Activated effector memory CD4-positive, alpha-beta T cell treated with anti-CD3 and anti-CD28 coated beads, Interleukin-2, amount 50 U/mL, for 16 hours (primary cell): ENCODE results near the gene MLEC.

Experiments used
- DNase-seq: peaks from one replicate; pipeline ENCODE4 v3.0.0-alpha.2; 2020

MLEC gene

DNA sequence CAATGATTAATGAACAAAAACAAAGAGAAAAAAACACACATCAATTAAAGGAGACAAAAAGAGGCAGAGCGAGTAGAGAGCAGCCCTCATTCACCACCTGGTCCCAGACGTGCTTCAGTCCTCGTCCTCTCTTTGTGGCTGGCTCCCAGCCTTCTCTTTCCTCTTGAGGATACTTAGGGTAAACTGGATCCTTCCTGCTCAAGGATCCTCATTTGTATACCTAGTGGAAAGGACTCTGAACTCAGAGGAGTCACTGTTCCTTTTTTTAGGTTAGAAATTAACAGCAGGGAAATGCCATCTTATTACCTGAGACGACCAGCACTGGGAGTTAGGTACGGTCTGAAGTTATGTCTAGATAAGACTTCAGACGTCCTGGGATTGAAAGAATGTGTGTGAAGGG is 9.7 kb downstream of the MLEC start:
- DNase-seq: no peak

DNA sequence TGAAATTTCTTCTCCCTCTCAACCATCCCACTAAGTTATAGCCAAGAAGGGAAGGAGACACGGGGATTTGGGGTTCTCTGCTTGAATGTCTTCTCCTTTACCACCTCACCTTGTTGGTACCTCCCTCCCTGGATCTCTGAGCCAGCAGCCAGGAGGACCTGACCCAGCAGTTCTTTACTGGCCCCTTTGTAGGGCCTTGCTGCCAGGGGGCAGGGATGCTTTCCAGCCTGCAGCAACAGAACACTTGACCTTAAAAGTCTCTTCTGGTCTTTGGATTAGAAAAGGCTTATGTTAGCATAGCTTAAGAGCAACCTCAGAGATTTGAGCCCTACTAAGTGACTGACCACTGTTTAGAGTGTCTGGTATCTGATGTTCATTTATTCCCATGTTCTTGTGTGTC is 10.4 kb downstream of the MLEC start:
- DNase-seq: no peak

DNA sequence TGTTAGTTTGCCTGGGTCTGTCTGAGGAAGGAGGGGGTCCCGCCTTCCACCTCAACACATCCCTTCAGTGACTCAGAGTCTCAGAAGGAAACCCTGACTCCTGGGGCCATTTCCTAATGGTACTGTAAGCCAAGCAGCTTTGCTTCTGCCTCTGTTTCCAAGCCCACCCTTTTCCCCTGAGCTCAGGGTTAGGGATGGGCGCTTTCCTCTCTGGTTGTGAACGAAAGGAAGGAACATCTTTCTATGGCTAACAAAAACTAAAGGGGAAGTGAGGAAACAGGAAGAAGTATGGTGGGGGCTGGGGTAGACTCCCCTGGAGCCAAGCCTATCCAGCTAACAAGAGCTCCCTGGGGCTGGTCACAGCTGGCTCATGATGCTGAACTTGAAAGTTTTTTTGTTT is 11.7 kb downstream of the MLEC start:
- no peak for DNase-seq

DNA sequence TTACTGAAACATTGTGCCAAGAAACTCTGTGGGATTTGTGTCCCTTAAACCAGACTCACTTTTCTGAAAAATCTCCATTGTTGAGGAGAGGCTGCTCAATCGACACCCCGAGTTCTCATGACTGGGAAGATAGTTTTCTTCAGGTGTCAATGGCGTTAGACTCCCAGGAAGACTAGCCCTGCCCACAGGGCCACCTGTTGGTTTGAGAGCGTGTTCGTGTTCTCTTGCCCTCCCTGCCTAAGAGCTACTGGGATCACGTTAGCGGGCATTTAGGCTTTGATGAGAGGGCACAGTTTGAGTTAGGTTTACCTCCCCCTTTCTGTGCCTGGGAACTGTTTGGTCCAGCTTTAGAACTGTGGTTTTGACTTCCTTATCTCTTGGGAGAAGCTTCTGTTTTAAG is 12.6 kb downstream of the MLEC start:
- no peak for DNase-seq

GRCh38 chr12:120700886-120701285 is 13.9 kb downstream of the MLEC start:
- DNase-seq: no peak

GRCh38 chr12:120702637-120703036 is 15.7 kb downstream of the MLEC start:
- DNase-seq: no peak

- no peak for DNase-seq
These were observed 16.5 kb downstream of the MLEC start for GRCh38 chr12:120703311-120703942.

GRCh38 chr12:120705618-120706017 is 18.7 kb downstream of the MLEC start:
- DNase-seq: no peak

GRCh38 chr12:120706029-120706428 is 19.1 kb downstream of the MLEC start:
- DNase-seq: no peak

DNA sequence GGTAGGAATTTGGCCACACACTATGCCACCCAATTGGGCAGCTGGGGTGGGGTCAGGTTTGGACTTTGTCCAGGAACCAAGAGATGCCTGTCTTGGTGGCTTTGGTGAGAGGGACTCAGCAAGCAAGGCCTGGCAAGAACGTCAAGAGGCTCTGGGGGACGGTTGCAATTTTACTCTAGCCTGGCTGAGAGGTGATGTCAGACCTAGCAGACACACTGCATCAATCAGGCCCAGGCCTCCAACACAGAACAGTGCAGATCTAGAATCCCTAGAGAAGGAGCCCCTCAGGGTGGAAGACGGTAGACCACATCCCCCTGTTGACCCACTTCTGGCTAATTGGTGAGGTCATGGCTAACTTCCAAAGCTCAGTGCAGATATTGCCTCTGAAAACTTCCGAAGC is 21.7 kb downstream of the MLEC start:
- no peak for DNase-seq

DNA sequence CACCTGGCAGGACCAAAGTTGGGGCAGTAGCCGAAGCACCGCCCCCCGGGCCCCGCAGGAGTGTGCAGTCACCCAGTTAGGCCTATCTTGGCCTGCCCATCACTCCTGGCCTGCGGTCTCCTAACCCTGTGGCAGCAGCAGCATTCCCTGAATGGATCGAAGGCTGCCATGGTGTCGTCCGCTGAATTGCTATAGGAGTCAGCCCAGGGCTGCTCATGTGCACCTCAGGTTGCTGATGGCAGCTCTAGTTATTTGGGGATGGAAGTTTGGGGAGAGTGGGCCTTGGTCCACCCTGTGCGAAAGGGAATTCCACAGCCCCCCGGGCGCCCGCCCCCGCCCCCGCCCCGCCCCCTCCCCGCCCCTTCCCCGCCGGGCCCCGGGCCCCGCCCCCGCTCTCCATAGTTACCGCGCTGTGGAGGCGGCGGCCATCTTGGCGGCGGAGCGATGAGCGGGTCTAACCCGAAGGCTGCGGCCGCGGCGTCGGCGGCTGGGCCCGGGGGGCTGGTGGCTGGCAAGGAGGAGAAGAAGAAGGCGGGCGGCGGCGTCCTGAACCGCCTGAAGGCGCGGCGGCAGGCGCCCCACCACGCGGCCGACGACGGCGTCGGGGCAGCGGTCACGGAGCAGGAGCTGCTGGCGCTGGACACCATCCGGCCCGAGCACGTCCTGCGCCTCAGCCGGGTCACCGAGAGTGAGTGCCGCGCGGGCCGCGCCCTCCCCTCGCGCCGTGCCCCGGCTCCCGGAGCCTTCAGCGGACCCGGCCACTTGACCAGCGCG is 23.3 kb downstream of the MLEC start, which contains the start of gene UNC119B:
Gene UNC119B, plus strand, starts transcription at position 428 of the 774 bp plus-strand sequence. Its CDS starts 17 bp downstream, at position 445.
- peak; percentile 93 for DNase-seq

- DNase-seq: peak; percentile 70
These were observed 23.9 kb downstream of the MLEC start for GRCh38 chr12:120710805-120711296.

GRCh38 chr12:120711411-120711810 is 24.5 kb downstream of the MLEC start:
- no peak for DNase-seq

- no peak for DNase-seq
These were observed 25.7 kb downstream of the MLEC start for GRCh38 chr12:120712610-120713009.

DNA sequence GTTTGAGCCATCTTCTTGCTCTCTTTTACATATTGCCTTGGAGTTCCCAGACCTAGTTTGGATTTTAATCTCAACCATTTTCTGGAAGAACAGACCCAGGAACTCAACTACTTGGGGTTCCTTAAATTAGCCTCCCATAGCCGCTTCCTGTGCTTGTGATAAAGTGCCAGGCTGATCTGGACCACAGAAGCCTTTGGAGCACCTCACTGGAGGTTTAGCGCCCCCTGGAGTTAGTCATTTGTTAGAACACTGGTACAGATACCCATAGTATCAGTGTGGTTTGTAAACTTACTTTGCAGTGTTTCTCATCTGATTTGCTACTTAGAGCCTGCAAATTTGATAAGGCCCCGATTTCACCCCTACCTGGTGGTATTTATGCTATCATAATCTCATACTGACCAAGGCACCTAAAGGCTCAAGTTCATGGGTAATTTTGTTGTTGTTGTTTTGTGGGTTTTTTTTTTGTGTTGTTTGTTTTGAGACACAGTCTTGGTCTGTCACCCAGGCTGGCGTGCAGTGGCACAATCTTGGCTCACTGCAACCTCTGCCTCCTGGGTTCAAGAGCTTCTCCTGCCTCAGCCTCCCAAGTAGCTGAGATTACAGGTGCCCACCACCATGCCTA is 27.0 kb downstream of the MLEC start:
- peak; percentile 84 for DNase-seq

- no peak for DNase-seq
These were observed 31.1 kb downstream of the MLEC start for GRCh38 chr12:120718055-120718454.

DNA sequence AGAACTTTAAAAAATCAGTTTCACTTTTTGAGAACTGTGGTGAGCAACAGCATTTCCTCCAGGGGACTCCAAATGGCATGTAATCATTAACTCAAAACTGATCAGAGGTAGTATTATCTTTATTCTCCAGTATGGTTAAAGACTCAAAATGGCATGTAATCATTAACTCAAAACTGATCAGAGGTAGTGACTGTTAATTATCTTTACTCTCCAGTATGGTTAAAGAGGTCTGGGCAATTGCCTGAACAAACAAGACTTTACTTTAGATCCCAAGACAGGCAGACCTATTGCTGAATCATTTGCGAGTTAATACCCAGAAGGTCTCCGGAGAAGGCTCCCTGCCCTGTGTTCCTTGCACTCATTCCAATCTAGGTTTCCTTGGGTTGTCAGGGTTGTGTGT is 32.1 kb downstream of the MLEC start:
- no peak for DNase-seq

GRCh38 chr12:120719496-120720233 is 32.7 kb downstream of the MLEC start:
- no peak for DNase-seq

- no peak for DNase-seq
These were observed 33.5 kb downstream of the MLEC start for GRCh38 chr12:120720234-120720986.

GRCh38 chr12:120720987-120721801 is 34.2 kb downstream of the MLEC start:
- DNase-seq: no peak

GRCh38 chr12:120721866-120722265 is 34.9 kb downstream of the MLEC start:
- DNase-seq: no peak

- DNase-seq: no peak
These were observed 35.8 kb downstream of the MLEC start for GRCh38 chr12:120722784-120723183.
